Subcutaneous adipose tissue (tissue), 4 donors: ENCODE data around the gene DAO. TPM values are rescaled to one million over a fixed set of nuclear protein-coding genes. Genes with fewer than 3 reads are reported as not detected.

ENCODE experiments used
- total RNA-seq, 4 donors: library from RNA; depleted of rRNA; stranded (reverse); fragments of >200 nt; gene quantifications; one replicate each; pipeline ENCODE4 v1.1.0, GENCODE V29; 2016
- TF ChIP-seq, protein P1 (sequence below): fragments of 450-650 bp; IDR thresholded peaks from one replicate; pipeline ENCODE4 v1.5.1; 2016; ENCODE audit warnings: low read depth, mild to moderate bottlenecking, control low read depth, antibody characterized with exemption, moderate library complexity

DAO gene
- total RNA-seq, 4 donors from 2014 or later, result not detected

DNA sequence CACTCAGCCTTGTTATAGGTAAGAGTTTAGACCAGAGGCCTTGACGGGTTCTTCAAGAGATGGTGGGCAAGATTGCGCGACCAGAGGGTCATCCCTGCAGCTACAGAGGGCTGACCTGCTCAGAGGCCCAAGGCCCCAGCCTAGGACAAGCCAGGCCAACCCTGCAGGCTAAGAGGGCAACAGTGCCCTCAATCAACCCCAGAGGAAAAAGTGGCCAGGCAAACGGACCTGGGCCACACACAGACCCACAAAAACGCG is 23.8 kb upstream of the DAO start:
- TF ChIP-seq, protein P1, sequence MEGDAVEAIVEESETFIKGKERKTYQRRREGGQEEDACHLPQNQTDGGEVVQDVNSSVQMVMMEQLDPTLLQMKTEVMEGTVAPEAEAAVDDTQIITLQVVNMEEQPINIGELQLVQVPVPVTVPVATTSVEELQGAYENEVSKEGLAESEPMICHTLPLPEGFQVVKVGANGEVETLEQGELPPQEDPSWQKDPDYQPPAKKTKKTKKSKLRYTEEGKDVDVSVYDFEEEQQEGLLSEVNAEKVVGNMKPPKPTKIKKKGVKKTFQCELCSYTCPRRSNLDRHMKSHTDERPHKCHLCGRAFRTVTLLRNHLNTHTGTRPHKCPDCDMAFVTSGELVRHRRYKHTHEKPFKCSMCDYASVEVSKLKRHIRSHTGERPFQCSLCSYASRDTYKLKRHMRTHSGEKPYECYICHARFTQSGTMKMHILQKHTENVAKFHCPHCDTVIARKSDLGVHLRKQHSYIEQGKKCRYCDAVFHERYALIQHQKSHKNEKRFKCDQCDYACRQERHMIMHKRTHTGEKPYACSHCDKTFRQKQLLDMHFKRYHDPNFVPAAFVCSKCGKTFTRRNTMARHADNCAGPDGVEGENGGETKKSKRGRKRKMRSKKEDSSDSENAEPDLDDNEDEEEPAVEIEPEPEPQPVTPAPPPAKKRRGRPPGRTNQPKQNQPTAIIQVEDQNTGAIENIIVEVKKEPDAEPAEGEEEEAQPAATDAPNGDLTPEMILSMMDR, result no peak

DNA sequence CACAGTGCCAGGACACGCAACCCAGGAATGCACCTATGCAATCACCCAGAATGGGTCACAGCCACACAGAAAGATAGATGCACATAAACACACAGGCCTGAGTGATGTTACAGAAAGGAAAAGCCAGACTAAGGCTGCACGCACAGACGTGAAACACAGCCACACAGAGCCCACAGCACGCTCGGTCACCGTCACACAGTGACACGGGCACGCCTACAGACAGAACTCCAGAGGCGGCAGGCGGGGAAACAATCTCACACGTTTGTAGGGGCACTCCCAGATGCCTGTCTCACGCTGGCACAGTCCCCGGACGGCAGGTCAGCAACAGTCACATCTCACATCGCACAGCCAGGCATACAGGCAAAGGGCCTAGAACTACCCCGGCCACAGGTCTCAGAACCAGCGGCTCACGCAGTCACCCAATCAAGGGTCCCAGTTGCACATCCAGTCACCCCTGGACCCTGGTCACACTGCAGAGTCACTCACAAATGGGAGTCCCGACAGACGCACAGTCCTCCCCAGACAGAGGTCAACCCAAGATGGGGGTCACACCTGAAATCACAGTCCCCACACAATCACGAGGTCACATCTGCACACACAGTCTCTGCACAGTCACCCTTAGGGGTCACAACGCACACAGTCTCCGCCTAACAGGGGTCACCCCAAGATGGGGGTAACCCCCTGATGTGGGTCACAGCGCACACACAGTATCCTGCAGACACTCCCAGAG is 23.3 kb upstream of the DAO start:
- TF ChIP-seq, protein P1, result no peak

DNA sequence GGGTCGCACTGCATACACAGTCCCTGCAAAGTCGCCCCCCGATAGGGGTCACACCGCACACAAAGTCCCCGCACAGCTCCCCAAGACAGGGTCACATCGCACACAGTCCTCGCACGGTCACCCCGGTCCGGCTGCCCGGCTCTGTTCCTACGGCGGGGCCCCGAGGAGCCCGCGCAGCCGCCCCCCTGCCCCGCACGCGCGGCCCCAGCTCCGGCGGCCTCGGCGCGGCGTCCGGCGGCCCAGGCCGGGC is 22.8 kb upstream of the DAO start:
- TF ChIP-seq, protein P1, result no peak

DNA sequence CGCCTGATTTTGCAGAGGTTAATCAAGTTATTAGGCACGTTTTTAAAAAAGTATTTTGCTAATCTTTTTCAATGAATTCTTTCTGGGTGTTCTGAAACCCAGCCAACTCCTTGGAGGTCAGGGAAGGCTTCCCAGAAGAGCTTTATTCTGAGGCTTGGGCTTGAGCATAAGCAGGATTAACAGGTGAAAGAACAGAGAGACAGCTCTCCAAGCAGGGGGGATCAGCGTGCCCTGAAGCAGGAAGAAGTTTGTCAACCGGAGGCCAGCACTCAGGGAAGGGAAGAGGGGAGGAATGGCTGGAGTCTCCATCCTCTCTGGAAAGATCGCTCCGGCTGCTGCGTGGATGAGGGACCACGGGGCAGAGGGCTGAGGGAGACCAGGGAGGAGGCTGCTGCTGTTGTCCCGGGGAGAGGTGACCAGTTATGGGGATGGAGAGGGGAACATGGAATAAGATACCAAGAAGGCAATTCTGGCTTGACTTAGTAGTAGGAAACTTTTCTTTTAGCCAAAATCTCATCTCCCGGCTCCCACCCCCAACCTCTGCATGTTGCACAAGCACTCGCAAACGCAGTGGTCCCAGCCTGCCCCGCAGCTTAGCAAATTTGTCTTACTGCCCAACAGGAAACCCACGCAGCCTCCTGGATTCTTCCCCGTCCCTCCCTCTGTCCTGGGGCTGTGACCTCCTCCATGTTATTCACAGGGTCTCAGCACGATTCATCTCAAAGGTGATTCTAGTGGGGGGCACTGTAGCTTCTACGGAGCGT is 21.4 kb upstream of the DAO start:
- TF ChIP-seq, protein P1, result no peak

DNA sequence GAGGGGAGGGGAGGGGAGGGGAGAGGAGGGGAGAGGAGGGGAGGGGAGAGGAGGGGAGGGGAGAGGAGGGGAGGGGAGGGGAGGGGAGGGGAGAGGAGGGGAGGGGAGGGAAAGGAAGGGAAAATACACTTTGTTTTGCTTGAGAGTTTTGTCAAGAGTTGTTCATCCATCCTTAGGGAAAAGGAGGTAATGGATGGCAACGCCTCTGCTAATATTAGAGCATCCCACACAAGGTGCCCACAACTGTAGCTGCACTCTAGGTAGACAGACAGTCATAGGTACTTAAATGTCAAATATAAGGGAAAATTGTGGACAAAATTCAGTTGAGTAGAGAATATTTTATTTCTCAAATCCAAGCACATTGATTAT is 20.0 kb upstream of the DAO start:
- TF ChIP-seq, protein P1, result no peak

DNA sequence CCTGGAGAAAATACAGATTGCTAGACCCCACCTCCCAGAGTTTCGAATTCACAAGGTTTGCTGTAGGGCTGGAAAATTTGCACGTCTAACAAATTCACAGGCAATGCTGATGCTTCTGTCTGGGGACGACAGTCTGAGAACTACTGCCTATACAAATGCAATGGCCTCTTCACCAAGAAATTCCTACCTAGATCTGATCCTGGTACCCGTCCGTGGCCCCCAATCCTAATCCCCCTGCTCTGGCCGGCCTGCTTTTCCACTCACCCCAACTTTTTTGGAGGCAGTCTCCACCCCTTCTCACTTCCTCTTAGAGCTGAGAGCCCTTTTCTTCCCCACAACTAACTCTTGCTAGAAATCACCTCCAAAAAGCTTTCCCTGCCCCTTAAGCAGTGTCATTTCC is 19.4 kb upstream of the DAO start:
- TF ChIP-seq, protein P1, result no peak

DNA sequence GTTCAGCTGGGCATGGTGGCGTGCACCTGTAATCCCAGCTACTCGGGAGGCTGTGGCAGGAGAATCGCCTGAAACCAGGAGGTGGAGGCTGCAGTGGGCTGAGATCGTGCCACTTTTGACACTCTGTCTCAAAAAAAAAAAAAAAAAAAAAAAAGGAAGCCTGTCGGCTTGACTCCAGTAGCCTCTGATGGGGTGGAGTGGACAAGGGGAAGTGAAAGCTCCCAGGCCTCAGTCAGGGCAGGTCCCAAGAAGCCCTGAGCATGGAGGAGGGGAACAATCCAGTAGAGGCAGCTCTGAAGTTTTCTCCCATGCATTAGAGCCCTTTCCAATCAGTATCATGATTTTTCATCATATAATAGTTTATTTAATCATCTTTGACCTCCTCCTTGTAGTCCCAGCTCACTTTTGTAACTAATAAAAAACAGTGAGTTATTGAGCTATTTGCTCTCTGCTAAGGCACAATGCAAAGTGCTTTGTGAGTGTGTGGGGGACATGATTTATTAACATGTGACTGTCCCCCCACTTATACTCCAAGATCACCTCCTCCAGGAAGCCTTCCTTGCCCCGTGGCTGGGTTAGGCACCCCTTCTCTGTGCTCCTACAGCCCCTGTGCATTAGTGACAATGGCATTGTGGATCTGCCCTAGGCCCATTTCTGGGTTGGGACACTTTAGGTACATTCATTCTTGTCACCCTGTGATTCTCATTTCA is 17.9 kb upstream of the DAO start:
- TF ChIP-seq, protein P1, result no peak
